NCI-H1436 (cell line): ENCODE measurements around the gene SNAP47.

ENCODE experiments used
- DNase-seq: peaks from one replicate; lab custom pipeline; 2025; lab: John Stamatoyannopoulos, UW

Gene SNAP47

GRCh38 chr1:227797625-227798024, 62.4 kb downstream of the SNAP47 start:
- DNase-seq: no peak

DNA sequence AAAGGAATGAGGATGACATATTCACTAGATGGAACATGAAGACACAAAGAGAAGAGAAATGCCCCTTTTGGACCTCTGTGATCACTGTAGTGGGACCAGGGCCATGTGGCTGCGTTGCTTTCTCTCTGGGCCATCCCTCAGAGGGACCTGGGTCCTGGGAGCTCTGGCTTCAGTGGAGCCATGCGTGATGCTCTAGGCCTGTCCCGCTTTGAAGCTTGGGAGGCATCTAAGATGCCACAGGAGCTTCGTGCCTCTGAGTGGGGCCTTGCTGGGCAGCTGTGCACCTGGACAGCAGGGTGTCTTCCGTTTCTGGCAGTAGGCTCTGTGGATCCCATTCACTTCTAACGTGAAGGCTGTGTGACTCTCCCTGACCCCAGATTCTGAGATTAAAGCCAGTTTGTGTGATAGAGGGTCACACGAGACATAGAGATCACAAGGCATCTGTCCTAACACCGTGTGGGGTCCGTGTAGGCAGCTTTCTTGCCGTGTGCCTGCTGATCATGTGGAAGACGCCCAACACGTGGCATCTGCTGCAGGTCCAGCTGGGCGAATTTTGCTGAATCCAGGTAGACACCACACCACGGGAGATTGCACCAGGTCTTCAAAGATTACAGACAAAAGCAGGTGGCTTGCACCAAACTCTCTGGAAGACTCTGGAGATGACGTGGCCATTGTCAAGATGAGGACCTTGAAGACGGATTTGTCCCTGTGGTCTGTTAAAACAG, 63.0 kb downstream of the SNAP47 start:
- DNase-seq: no peak

DNA sequence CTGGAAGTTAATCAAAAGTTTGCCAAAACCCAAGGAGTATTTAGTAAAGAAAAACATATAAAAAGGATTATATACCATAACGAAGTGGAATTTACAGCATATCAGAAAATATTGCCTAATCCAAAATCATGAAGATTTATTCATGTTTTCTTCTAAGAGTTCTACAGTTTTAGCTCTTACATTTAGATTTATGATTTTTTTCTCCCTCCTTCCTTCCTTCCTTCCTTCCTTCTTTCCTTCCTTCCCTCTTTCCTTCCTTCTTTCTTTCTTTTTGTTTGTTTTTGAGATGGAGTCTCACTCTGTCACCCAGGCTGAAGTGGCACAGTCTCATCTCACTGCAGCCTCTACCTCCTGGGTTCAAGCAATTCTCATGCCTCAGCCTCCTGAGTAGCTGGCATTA, 64.5 kb downstream of the SNAP47 start:
- no peak for DNase-seq

- no peak for DNase-seq
Measured at GRCh38 chr1:227803933-227804332, 68.7 kb downstream of the SNAP47 start.

- DNase-seq: no peak
Measured at GRCh38 chr1:227805606-227806197, 70.5 kb downstream of the SNAP47 start.

GRCh38 chr1:227808566-227808965, 73.3 kb downstream of the SNAP47 start:
- DNase-seq: no peak

- no peak for DNase-seq
Measured at GRCh38 chr1:227809026-227809425, 73.8 kb downstream of the SNAP47 start.

DNA sequence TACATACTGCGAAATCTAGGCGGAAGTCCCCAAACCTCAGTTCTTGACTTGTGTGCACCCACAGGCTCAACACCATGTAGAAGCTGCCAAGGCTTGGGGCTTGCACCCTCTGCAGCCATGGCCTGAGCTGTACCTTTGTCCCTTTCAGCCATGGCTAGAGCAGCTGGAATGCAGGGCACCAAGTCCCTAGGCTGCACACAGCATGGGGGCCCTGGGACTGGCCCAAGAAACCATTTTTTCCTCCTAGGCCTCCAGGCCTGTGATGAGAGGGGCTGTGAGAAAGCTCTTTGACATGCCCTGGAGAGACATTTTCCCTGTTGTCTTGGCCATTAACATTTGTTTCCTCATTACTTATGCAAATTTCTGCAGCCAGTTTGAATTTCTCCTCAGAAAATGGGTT, 78.7 kb downstream of the SNAP47 start:
- DNase-seq: no peak

DNA sequence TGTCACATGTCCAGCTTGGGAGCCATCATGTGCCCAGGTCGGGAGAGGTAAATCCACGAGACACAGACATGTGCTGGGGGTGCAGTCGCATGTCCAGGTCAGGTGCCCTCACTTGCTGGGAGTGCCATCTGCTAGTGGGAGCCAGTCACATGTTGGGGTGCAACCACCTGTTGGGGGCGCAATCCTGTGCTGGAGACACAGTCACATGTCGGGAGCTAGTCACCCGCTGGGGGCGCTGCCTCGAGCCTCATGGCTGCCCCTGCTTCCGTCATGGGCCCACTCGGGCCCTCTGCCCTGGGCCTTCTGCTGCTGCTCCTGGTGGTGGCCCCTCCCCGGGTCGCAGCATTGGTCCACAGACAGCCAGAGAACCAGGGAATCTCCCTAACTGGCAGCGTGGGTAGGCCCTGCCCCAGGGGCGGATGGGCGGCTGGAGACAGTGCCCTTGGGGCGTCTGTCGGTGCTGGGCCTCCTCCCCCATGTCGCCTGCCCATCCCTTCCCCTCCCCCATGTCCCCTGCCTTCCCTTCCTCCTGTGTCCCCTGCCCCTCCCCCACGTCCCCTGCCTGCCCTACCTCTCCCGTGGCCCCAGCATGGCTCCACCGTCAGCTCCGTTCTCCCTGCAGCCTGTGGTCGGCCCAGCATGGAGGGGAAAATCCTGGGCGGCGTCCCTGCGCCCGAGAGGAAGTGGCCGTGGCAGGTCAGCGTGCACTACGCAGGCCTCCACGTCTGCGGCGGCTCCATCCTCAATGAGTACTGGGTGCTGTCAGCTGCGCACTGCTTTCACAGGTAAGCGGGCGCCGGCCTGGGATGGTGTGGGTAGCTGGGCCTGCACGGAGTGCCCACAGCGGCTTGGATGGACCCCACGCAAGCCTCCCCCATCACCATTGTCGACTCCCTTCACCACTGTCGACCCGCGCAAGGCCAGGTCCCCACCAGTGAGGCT, 80.5 kb downstream of the SNAP47 start, which contains the start of gene PRSS38:
Gene PRSS38, plus strand, starts transcription at position 208 of the 942 bp plus-strand sequence. Its CDS starts 42 bp downstream, at position 250.
- no peak for DNase-seq

- no peak for DNase-seq
Measured at GRCh38 chr1:227816750-227817446, 81.7 kb downstream of the SNAP47 start.

DNA sequence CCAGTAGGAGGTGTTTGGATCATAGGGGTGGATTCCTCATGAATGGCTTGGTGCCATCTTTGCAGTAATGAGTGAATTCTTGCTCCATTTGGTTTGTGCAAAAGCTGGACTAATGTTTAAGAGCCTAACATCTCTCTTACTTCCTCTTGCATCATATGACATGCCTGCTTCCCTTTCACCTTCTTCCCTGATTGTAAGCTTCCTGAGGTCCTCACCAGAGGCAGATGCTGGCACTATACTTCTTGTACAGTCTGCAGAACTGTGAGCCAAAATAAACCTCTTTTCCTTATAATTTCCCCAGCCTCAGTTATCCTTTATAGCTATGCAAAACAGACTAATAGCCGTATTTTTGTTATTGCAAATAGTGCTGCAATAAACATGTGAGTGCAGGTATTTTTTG, 88.3 kb downstream of the SNAP47 start:
- DNase-seq: no peak

DNA sequence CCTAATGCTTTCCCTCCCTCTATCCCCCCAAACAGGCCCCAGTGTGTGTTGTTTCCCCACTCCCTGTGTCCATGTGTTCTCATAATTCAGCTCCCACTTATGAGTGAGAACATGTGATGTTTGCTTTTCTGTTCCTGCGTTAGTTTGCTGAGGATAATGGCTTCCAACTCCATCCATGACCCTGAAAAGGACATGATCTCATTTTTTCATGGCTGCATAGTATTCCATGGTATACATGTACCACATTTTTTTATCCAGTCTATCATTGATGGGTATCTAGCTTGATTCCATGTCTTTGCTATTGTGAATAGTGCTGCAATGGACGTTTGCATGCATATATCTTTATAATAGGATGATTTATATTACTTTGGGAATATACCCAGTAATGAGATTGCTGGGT, 89.0 kb downstream of the SNAP47 start:
- no peak for DNase-seq

GRCh38 chr1:227828786-227829185, 93.6 kb downstream of the SNAP47 start:
- DNase-seq: no peak
